GM06990 (cell line): Measurements from ENCODE around the gene STARD9.

Experiments used
- DNase-seq: peaks from one replicate; pipeline ENCODE4 v3.0.0-alpha.2; 2011; ENCODE audit not compliant: insufficient read length; ENCODE audit errors: extremely low read depth
- H3K27me3 ChIP-seq: replicated peaks from 2 replicates; pipeline ENCODE4 v1.6.0; 2011; ENCODE audit warnings: low read length; ENCODE audit not compliant: control insufficient read depth, insufficient read depth
- H3K36me3 ChIP-seq: 2 replicates; pipeline ENCODE4 v1.5.1; 2011; ENCODE audit warnings: low read length; ENCODE audit not compliant: control insufficient read depth, insufficient read depth
- H3K4me3 ChIP-seq: replicated peaks from 2 replicates; pipeline ENCODE4 v1.5.1; 2011; ENCODE audit warnings: low read depth, mild to moderate bottlenecking, control low read depth, low read length
- TF ChIP-seq, protein P1 (sequence below): IDR thresholded peaks from 2 replicates; pipeline ENCODE4 v1.5.1; 2011; ENCODE audit warnings: low read length, control low read depth, mild to moderate bottlenecking, inconsistent platforms; ENCODE audit not compliant: insufficient read depth, poor library complexity, severe bottlenecking

STARD9 gene

DNA sequence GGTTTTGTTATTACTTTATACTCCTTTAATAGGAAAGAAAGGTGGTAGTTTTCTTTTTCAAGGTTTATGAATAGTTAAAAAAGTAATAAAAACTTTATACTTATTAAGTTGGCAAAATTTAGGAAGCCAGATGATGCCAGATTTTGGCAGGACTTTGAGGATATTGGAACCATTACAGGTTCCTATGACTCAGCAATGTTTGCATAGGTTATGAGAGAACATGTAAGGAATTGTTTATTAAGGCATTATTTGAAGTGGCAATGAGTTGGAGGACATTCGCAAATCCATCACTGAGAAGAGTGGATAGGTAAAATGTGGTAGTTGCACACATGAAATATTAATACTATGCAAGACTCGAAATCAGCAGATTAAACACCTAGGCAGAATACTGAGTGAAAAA, 131.7 kb downstream of the STARD9 start:
- no peak overlapping the region for H3K4me3 ChIP-seq
- DNase-seq: no peak
- no peaks in the 10 kb centered on the region; the same call in 1 of the 2 replicates for H3K36me3 ChIP-seq
- no peaks in the 10 kb centered on the region for H3K27me3 ChIP-seq
- TF ChIP-seq, protein P1, sequence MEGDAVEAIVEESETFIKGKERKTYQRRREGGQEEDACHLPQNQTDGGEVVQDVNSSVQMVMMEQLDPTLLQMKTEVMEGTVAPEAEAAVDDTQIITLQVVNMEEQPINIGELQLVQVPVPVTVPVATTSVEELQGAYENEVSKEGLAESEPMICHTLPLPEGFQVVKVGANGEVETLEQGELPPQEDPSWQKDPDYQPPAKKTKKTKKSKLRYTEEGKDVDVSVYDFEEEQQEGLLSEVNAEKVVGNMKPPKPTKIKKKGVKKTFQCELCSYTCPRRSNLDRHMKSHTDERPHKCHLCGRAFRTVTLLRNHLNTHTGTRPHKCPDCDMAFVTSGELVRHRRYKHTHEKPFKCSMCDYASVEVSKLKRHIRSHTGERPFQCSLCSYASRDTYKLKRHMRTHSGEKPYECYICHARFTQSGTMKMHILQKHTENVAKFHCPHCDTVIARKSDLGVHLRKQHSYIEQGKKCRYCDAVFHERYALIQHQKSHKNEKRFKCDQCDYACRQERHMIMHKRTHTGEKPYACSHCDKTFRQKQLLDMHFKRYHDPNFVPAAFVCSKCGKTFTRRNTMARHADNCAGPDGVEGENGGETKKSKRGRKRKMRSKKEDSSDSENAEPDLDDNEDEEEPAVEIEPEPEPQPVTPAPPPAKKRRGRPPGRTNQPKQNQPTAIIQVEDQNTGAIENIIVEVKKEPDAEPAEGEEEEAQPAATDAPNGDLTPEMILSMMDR: no peak

DNA sequence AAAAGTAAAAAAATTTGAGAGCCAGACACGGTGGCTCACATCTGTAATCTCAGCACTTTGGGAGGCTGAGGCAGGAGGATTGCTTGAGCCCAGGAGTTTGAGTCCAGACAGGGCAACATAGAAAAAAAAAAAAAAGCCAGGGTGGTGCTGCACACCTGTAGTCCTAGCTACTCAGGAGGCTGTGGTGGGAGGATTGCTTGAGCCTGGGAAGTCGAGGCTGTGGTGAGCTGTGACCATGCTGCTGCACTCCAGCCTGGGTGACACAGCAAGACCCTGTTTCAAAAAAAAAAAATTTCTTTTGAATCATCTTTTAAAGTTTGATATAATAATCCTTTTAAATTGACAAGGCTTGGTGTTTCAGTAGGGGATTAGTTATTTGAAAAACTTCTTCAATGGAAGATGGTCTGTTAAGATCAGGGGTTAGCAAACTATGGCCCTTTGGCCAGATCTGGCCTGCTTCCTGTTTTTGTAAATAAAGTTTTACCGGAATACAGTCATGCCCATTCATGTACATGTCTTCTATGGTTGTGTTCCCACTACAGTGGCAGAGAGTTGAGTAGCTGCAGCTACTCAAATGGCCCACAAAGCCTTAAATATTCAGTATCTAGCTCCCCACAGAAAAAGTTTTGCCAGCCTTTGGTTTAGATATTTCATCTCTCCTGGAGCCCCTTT, 132.6 kb downstream of the STARD9 start:
- Histone ChIP-seq H3K4me3 (no peak overlapping the region), H3K36me3 (no peaks in the 10 kb centered on the region; the same call in 1 of the 2 replicates), H3K27me3 (no peaks in the 10 kb centered on the region)
- TF ChIP-seq, protein P1: no peak
- no peak for DNase-seq

DNA sequence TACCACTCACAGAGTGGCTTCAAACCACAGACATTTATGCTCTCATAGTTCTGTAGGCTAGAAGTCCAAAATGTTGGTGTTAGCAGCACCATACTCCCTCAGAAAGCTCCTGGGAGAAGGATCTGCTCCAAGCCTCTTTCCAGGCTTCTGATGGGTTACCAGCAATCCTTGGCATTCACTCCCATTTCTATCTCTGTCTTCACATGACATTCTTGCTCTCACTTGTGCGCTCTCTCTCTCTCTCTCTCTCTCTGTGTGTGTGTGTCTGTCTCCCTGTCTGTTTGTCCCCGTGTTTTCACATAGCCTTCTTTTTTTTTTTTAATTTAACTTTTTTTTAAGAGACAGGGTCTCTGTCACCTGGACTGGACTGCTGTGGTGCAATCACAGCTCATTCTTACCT, 135.3 kb downstream of the STARD9 start:
- TF ChIP-seq, protein P1: no peak
- no peak for DNase-seq
- H3K27me3 ChIP-seq: no peaks in the 10 kb centered on the region
- H3K4me3 ChIP-seq: no peak overlapping the region
- H3K36me3 ChIP-seq: no peaks in the 10 kb centered on the region; the same call in 1 of the 2 replicates

DNA sequence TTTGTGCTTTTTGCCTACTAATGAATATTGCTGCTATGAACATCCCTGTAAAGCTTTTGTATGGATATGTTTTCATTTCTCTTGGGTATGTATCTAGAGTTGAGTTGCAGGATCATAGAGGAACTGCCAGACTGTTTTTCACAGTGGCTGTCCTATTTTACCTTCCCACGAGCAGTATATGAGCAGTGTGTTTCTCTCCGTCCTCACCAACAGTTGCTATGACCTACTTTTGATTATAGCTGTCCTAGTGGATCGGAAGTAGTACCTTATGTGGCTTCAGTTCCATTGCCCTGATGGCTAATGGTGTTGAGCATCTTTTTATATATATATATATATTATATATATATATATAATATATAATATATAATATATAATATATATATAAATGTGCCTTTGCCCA, 136.3 kb downstream of the STARD9 start:
- no peak overlapping the region for H3K4me3 ChIP-seq
- TF ChIP-seq, protein P1: no peak
- no peaks in the 10 kb centered on the region; the same call in 1 of the 2 replicates for H3K36me3 ChIP-seq
- DNase-seq: no peak
- no peaks in the 10 kb centered on the region for H3K27me3 ChIP-seq

DNA sequence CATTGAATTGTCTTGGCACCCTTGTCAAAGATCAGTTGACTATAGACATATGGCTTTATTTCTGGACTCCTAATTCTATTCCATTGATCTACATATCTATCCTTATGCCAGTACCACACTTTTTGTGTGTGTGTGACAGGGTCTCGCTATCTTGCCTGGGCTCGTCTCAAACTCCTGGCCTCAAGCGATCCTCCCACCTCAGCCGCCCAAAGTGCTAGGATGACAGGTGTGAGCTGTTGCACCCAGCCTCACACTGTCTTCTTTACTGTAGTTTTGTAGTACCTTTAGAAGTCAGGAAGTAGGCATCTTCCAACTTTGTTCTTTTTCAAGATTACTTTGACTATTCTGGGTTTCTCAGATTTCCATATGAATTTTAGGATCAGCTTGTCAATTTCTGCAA, 137.2 kb downstream of the STARD9 start:
- no peak for DNase-seq
- TF ChIP-seq, protein P1: no peak
- Histone ChIP-seq H3K27me3 (no peaks in the 10 kb centered on the region), H3K4me3 (no peak overlapping the region), H3K36me3 (no peaks in the 10 kb centered on the region; the same call in 1 of the 2 replicates)
